Measurements from ENCODE around the gene MICAL3.

MICAL3 gene

DNA sequence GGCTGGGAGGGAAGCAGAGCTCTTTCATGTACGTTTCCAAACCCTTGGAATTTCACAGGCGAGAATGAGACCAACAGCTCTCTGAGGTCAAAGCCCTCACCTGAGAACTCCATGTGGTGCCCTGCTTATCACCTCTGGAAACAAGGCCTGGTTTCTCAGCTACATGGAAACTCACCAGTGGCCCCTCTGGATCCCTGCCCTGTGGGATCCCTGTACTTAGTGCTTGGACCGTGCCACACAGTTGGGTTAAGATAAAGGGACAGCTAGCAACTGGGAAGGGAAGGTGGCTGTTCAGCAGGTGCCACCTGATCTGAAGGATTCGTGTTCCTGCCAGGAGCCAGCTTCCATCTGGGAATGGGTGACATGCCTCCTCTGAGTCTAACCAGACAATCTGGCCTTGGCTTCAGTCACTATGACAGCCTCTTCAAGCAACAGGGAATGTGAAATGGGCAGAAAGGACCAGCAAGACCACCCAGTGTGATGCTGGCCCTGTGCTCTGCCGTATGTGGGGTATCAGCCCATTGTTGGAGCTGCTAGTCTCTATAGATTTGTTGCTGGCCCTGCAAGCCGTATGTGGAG, 195.8 kb downstream of the MICAL3 start:
- DNase-seq = no peak

DNA sequence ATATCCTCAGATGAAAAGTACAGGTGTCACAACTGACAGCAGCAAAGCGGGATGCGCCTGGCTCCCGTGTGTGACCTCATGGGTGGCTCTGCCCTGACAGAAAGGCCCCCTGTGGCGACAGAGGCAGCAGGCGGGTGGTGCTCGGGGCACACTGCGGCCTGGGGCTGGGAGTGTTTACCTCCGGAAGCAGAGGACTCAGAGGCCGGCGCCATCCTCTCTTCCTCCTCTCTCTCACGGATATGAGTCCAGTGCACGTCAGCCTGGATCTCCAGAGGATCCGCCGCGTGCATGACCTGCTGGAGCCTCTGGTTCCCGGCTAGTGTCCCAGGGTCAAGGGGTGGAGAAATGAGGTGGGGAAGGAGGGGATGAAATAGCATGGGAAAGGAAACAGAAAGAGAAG, 196.9 kb downstream of the MICAL3 start:
- DNase-seq = no peak

DNA sequence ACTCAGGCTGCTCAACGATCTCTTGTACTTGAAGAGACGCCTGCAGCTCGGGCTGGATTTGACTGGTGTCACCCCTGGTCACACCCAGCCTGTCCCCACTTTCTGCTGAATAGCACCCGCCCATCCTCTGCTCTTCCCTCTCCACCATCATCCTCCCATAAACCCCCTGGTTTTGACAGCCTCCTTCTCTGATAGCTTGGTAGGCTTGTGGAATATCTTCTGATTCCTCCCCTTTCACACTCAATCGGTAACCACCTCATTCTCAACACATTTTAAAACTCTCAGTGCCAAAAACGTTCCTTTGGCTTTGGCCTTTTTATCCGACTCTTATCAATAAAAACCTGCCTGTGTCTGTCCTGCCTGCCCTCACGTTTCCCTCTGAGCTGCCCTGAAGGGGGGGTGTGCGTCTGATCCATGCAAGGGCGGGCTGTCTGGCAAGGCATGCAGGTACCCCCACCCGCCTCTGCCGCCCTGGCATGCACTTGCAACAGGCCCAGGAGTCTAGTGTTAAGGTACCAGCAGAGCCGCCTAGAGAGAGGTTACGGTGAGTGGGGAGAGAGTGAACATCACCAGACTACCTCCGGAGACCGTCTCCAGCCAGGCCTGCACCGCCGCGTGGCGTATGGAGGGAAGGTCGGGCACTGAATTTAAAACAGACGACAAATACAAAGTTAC, 198.3 kb downstream of the MICAL3 start:
- DNase-seq = no peak

DNA sequence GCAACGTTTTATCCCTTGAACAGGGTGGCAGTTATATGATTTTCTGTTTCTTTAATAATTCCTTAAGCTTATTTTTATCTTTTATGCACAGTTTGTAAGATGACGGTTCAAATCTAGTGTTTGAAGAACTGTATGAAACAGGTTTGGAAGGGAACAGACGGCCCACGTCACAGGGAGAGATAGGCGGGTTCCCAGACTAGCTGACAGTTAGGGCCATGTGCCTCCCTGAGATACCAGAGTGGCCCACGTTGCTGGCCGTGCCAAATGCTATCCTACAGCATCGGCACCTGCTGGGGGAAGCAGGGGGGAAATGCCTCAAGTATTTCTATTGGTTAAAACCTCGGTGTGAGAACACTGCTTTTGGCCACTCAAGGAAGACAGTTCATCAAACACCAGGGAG, 199.9 kb downstream of the MICAL3 start:
- DNase-seq = no peak

DNA sequence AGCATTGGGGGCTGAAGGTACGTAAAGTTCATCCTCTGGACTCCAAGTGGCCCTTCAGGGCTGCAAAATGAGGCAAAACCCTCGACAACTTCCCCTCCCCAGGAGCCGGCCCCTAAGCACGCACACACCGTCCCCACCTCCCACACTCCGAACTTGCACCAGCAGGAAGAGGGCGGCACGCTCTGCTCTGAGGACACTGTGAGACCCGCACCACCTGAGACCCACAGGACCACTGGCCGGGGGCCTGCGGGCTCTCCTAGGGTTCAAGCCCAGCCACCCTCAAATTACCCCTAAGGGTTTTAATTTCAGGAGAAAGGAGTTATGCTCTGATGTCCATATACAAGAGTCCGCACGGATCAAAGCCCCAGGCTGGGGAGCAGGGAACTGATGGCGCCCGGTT, 200.4 kb downstream of the MICAL3 start:
- no peak for DNase-seq

DNA sequence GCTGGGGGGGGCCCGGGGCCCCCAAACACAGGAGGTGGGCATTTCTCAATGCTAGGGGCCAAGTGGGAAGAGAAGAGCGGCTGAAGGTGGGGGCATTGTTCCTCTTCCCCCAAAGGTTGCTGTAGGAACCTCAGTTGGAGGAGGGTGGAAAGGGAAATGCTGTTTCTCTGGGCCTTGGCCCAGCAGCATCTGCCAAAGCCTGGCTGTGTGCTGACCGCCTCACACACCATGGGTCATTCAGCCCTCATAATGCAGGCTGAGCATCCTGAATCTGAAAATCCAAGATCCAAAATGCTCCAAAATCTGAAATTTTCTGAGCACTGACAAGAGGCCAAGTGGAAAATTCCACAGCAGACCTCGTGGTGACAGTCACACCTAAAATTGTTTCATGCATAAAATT, 201.1 kb downstream of the MICAL3 start:
- DNase-seq = no peak

DNA sequence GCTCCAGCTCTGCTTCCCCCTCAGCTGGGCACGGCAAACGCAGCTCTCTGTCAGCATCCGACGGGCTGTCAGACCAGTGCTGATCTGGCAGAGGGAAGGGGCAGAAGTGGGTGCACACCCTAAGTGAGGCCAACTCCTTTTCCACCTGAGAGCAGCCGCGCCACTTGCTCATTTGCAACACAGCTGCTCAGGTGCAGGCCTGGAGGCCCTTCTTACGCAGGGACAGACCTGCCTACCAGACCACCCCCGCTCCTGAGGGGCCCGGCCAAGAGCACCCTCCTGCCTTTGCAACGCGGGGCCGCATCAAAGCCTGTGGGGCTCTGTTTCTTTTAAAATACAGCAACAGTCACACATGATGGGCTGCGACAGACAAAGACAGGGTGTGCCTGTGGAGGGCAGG, 202.3 kb downstream of the MICAL3 start:
- DNase-seq = no peak

DNA sequence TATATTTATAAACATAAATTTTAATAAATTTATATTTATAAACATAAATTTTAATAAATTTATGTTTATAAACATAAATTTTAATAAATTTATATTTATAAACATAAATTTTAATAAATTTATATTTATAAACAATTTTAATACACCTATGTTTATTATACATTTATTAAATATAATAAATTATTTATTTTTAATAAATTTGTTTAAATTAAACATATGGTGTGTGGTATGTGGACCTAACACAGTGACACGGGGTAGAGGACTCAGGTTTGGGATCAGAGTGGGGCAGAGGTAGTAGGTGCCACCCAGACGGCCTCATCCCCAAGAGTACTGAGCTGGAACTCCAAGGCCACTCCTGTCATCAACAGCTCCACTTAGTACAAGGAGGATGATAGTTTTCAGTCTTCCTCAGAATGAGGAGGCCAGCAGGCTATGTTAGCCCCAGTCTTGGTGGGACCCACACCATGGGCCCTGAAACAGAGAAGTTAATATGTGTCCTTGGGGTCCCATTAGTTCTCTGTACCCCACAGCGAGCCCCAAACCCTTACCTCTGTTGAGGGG, 203.4 kb downstream of the MICAL3 start:
- DNase-seq = no peak

DNA sequence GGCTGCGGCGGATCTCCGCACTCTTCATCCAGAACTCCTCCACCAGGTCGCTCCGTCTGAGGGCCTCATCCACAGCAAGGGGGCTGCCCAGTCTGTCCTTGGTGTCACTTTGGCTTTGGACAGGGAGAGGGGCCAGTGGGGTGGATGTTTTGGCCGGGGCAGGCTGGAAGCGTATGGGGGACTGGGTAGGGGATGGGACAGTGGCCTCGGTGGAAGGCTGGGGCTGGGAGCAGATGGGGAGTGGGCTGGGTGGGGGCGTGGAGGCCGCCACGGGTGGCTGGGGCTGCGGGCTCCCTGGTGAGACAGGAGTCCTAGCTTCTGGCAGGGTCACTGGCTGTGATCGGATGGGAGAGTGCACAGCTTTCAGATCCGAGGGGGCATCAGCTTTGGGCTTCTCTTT, 205.7 kb downstream of the MICAL3 start:
- DNase-seq = no peak

DNA sequence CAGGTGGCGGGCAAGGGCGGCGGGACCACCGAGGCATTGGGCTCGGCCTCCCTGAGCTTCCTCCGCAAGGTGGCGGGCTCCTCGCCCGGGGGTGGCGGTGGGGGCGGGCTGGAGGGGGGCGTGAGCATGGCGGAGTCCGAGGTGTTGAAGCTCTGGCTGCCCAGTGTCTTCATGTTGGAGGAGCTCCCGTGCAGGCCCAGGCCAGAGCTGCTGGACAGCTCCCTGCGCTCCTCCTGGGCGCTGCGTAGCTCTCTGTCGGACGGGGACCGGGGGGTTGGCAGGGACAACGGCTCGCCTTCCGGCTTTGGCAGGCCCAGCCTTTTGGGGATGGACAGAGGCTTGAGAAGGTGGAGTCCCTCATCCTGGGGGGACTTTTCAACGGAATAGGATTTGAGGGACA, 206.2 kb downstream of the MICAL3 start:
- DNase-seq = no peak

DNA sequence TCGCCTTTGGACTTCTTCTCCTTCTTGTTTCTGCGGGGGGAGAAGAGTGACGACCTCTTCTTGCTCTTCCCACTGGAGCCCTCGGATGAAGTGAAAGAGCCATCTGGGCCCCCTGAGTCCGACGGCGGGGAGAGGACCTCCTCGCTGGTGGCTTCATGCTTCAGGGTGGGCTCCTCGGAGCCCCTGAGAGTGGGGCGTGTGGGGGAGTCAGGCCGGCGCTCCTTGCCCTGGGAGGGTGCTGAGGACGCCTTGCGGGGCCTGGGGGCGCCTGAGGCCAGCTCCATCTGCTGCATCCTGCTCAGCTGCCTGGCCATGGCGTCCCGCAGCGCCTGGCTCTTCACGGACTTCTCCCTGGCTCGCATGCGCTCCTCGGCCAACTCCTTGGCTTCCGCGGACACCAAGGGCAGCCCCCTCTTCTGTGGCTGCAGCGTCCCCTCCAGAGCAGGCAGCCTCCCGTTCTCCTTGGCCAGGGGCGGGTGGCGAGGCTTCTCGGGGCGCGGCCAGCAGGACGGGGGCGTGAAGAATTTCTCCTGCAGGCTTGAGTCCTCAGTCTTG, 206.8 kb downstream of the MICAL3 start:
- DNase-seq = no peak

DNA sequence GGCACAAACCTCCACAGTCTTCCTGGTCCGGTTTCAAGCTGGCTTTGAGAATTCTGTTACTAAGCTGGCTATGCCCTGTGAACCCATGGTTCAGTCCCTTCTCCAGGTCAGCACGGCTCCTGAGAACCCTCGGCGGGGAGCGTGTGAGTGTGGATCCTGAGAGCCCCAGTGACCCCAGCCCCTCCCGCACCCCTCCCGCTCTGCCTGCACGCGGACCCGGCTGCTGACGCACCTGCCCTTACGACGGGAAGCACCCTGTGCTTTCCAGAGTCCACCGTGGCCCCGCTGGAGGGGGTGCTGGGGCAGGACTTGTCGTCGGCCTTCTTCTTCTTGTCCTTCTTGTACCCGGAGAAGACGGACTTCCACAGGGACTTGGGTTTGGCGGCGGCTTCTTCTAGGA, 207.3 kb downstream of the MICAL3 start:
- DNase-seq = no peak

DNA sequence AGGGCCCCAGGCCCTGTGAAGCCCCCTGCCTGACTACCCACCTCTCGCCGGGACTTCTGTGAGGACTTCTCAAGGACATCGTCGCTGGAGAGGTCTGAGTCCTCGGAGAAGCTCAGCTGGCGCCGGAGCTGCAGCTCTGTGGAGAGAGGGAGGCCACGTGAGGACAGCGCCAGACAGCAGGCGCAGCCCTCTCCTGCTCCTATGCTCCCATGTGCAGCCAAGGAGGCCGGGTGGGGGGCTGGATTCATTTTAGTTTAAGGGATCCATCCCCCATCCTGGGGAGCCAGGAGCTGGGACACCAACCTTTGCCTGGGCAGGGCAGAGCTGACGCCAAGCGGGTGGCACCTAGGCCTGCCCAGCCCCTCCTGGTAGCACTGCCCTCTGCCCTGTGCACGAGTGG, 207.7 kb downstream of the MICAL3 start:
- DNase-seq = no peak

DNA sequence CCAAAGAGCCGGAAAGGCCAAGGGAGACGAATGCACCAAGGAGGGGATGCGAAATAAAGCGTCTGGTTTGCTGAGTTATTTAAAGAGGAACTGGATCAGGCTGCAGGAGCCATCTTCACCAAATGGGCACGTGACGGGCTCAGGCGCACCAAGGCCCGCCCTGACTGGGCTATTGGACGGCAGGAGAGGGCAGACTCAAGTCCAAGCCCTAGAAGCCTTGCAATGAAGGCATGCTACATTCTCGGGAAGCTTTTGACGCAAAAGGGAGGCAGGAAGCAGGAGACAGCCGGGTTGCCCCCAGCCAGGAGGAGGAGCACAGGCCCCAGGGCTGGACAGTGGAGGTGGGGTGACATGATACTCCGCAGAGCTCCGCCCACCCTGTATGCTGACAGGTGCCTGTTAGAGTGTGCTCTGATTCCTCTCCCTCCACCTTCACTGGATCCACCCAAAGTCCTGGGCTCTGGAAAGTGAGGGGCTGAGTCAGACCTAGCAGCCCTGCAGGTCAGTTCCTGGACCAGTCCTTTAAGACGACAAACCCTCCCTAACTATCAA, 208.6 kb downstream of the MICAL3 start:
- DNase-seq = no peak

DNA sequence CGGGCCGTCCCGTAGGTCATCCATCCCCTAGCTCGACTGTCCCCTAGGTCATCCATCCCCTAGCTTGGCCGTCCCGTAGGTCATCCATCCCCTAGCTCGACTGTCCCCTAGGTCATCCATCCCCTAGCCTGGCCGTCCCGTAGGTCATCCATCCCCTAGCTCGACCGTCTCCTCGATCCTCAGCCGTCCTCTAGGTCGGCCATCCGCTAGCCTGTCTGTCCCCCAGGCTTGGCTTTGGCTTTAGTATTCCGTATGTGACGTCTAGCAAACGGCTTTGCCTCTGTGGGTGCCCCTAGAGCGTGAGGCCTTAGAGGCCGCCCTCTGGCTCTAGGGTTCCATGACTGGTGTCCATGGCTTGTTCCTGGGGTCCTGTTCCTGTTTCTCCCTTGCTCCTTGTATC, 209.5 kb downstream of the MICAL3 start:
- no peak for DNase-seq

DNA sequence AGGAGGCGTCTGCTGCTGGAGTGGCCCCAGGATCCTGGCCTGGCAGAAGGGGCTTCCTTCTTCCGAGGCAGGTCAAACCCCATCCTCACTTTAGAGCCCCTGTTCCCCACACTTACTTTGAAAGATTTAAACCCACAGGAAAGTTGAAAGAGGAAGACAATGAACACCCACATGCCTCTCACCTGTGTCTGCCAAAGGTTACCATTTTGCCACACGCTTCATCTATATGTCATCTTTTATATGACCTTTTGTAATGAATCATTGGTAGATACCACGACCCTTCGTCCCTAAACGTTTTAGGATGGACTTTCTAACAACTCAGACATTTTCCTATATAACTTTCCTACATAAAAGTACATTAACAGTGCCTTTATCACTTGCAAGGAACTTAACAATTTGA, 210.3 kb downstream of the MICAL3 start:
- no peak for DNase-seq

DNA sequence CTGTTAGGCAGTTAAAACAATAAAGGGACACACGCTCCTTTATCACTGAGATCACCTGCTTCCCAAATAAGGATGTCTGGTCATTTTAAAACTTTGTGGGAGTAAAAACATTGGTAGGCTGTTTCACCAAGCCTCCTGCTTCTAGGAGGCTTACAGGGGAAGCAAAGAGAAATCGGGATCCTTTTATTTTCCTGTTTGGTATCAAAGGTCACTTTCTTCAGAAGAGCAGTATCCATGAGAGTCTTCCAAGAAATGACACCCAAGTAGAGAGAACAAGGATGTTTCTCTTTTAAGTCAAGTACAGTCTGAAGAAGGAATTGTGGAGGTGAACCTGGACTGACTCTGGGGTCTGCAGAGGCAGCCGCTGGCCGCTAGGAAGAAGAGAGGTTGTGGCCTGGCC, 213.2 kb downstream of the MICAL3 start:
- DNase-seq = no peak

DNA sequence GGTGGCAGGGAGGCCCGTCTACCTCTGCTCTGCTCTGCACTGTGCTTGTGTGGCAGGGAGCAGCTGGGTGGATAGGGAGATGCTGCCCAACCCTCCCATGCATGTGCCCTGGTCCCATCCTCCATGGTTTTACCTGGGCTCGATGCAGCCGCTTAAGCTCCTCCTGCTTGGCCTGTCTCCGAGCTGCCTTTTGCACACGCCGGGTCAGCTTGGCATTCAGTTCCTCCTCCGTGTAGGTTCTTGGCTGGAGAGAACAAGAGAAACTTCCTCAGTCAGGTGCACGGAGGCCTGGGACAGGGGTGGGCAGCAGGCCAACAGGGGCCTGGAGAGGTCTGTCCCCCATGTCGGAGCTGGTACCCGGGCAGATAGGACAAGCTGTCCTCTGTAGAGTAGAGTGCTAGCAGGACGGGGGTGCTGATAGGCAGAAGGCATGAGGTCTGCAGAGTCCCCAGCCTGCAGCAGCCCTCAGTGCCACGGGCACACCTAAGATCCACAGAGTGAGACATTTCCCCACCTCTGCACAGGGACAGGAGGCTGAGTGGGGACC, 213.7 kb downstream of the MICAL3 start:
- no peak for DNase-seq

DNA sequence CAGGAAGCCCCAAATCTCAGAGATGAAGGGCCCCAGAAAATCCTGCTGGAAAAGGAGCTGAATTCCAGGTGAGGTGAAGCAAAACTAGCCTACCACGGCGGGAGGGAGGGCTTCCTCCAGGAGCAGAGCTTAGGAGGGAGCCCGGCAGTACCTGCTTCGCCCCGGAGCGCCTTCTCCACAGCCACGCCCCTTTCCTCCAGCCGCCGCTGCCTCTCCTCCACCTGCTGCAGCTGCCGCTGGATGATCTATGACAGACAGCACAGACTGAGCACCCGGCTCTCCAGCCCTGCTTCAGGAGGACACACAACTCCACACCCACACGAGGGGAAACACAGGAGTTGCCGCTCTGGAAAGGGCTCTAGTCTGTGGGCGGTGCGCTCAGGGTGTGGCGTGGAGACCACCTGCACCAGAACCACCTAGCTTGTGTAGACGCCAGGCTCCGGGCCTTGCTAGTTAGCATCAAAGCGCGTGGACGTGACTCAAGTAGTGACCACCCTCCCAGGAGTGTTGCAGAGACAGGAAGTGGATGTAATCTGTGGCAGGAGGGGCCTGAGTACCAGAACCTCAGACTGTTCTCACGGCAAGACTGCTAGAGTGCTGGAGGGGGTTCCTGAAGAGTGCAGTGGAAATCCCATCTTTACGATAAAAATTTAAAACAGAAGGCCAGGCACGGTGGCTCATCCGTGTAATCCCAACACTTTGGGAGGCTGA, 215.5 kb downstream of the MICAL3 start:
- DNase-seq = no peak

DNA sequence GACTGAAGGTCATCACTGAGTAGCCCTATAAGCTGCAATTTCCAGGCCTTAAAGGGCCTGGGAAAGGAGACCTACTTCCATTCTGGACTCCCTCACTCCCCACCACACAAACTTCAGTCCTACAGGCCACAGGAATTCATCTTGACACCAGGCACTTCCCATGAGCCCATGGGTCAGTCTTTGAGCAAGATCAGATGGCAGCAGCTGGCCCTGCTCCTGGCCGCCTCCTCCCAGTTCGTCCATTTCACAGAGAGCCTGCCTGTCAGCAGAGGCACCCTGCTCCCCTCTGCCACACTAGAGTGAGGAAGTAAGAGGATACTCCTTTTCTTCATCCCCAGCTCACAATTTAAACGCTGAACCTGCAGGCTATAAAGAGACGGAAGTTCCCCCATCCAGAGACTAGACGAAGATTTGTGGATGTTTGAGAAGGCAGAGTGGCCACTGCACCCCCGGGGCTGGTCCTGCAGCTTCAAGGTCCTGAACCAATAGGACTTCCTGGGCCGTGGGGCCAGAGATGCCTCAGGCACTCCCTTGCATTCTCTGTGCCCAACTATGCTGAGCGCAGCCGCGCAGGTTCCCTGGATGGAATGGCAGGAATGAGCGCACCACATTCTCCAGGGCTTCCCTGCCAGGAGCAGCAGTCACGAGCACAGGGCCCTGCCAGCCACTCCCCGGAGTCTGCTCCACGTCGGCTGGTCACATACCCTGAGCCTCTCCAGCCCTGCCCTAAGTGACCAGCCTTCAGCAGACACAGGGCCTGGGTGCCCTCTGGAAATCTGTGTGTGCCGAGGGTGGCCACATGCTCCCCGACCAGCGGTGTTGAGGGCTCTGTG, 216.6 kb downstream of the MICAL3 start:
- DNase-seq = no peak

DNA sequence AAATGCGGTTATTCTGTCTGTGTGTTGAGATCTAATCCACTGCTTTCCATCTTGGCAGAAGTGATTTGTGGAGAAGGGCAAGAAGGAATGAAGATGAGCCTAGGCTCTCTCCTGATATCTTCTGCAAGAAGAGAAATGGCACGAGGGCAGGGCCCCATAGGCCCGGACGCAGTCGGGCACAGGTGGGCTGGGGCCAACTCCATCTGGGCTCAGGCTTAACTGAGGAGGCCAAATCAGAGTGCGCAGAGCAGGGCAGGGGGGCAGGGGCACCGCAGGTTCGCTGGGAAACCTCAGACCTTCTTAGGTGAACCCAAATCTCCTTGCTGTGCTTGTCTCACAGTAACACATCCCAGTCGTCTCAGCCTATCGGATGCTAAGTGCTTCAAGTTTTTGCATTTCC, 217.3 kb downstream of the MICAL3 start:
- no peak for DNase-seq

DNA sequence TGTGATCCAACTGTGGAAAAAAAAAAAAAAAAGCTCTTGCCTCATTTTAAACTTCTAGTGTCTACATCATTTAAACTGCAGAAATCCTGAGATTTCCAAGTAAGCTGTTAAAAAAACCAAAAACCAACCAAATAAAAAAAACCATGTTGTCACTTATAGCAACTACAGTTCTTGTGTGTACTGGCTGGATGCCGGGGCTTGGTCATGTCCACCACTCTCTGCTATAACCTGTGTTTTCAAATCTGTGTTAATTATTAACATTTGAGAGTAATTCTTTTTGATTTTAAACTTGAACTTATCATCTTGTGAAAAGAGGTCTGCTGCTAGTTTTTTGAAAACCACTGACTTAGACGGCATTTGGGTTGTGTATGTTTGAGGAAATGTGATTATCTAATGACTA, 217.9 kb downstream of the MICAL3 start:
- no peak for DNase-seq

Data from activated CD4-positive, CD25-positive, alpha-beta regulatory T cell treated with anti-CD3 and anti-CD28 coated beads, Interleukin-2, amount 50 U/mL, for 72 hours (primary cell).